ENCODE measurements around the gene ANKS6. TPM values are rescaled to one million over a fixed set of nuclear protein-coding genes. Genes with fewer than 3 reads are reported as not detected.

Gene ANKS6
- total and polyA plus RNA-seq, 10 of the 15 experiments (the other 5 are each of a cell fraction or from before 2014, with no cell fraction given): 2.0 to 16.2 (median 6.1) TPM

- in situ Hi-C loops (cut with MboI) (no loop called here), intact Hi-C loops (cut with micrococcal nuclease; ENCODE audit: unreplicated experiment) (no loop called here)
- H2AFZ ChIP-seq (ENCODE audit: control insufficient read depth, low read depth, low read length): no peak overlapping the region
- no peak for FAIRE-seq
- H3K27me3 ChIP-seq (replicated peaks in 1 of 2; ENCODE audit: control insufficient read depth in 2 of 2, insufficient read depth in 2 of 2, low read length in 1 of 2): no peaks in the 10 kb centered on the region
- BruUV-seq (replicated peaks): no TSS peak
- H3K4me3 ChIP-seq: no peak overlapping the region
- no peak for ATAC-seq
- ChIA-PET RAD21 (ENCODE audit: unreplicated experiment) (no interaction called here), SMC1A (ENCODE audit: uncharacterized antibody, unreplicated experiment) (no interaction called here), CTCF (interaction anchor here (1.0 to 1.3 kb wide), 2 partner anchors 16 to 252 kb away, joined by 3 to 4 read pairs; no protein-coding TSS in a partner anchor), POLR2A (no interaction called here)
- H3K4me1 ChIP-seq (ENCODE audit: control insufficient read depth, insufficient read depth, low read length): no peaks in the 10 kb centered on the region
- no peak overlapping the region for H3K27ac ChIP-seq (ENCODE audit: control insufficient read depth, insufficient read depth)
- H3K9ac ChIP-seq (ENCODE audit: control insufficient read depth, insufficient read depth, low read length): no peak overlapping the region
- no peak for DNase-seq (ENCODE audit: low read depth, low spot score)
- TF ChIP-seq SUPT20H (IDR thresholded peaks at IDR 0.05; ENCODE audit: borderline replicate concordance, control insufficient read depth, low read depth, low read length): no peak
- no peak for TF ChIP-seq NRF1 (conservative IDR thresholded peaks at IDR 0.05; ENCODE audit: low read depth, low read length)
- no peak for TF ChIP-seq NFYB (IDR thresholded peaks at IDR 0.05; ENCODE audit: insufficient read depth, low read depth, low read length)
- TF ChIP-seq ZNF592 (IDR thresholded peaks at IDR 0.05): no peak
- TF ChIP-seq DPF2 (IDR thresholded peaks at IDR 0.05): no peak
- TF ChIP-seq CHD1 (IDR thresholded peaks at IDR 0.05; ENCODE audit: low read depth, low read length): no peak
- TF ChIP-seq ZNF622 (IDR thresholded peaks at IDR 0.05): no peak
- no peak for TF ChIP-seq MYC (IDR thresholded peaks at IDR 0.05; ENCODE audit: insufficient read depth, insufficient read length, insufficient replicate concordance, low read length, severe bottlenecking)
- no peak for TF ChIP-seq IKZF2 (IDR thresholded peaks at IDR 0.05)
- TF ChIP-seq ZNF24 (IDR thresholded peaks at IDR 0.05): no peak
- TF ChIP-seq CBX3 (IDR thresholded peaks at IDR 0.05; ENCODE audit: borderline replicate concordance, low read depth): no peak
- TF ChIP-seq WRNIP1 (IDR thresholded peaks at IDR 0.05; ENCODE audit: borderline replicate concordance, low read depth, low read length): no peak
- TF ChIP-seq MTA3 (IDR thresholded peaks at IDR 0.05; ENCODE audit: borderline replicate concordance, low read length): no peak
- TF ChIP-seq HSF1 (IDR thresholded peaks at IDR 0.05; ENCODE audit: low read depth, low read length): no peak
- no peak for TF ChIP-seq IRF4 (IDR thresholded peaks at IDR 0.05; ENCODE audit: low read depth, low read length)
- no peak for TF ChIP-seq NBN (IDR thresholded peaks at IDR 0.05)
- H3K36me3 ChIP-seq (ENCODE audit: control insufficient read depth in 2 of 2, insufficient read depth in 2 of 2, low read length in 1 of 2): no peaks in the 10 kb centered on the region
- H3K79me2 ChIP-seq (ENCODE audit: control insufficient read depth, insufficient read depth, low read length): no peaks in the 10 kb centered on the region
- no peaks in the 10 kb centered on the region for H4K20me1 ChIP-seq (ENCODE audit: control insufficient read depth, insufficient read depth)
- H3K4me2 ChIP-seq (ENCODE audit: control insufficient read depth, insufficient read depth): no peak overlapping the region
- no peaks in the 10 kb centered on the region for H3K9me3 ChIP-seq (replicated peaks; ENCODE audit: control insufficient read depth, insufficient read depth, low read length)
Measured at GRCh38 chr9:98760231-98760630, 36.1 kb downstream of the ANKS6 start.
